Vagina (tissue), 2 donors: ENCODE data around the gene SPANXC.

Experiments
- CTCF ChIP-seq, 3 experiments: fragments of 450-650 bp in 2 of 3; fragments of 200-600 bp in 1 of 3; sonication (generic) in 1 of 3; IDR thresholded peaks; one replicate each; pipeline ENCODE4 v1.5.1; 2017 to 2019; ENCODE audit warnings: antibody characterized with exemption in 3 of 3, mild to moderate bottlenecking in 2 of 3, moderate library complexity in 2 of 3
- POLR2AphosphoS5 ChIP-seq, 2 donors: sonication (generic); formaldehyde crosslinking; IDR thresholded peaks; one replicate each; pipeline ENCODE4 v1.9.0; 2017; ENCODE audit warnings: antibody characterized with exemption in 2 of 2, mild to moderate bottlenecking in 2 of 2, low read depth in 1 of 2; ENCODE audit not compliant: insufficient read depth in 1 of 2

- TF ChIP-seq CTCF (IDR thresholded peaks at IDR 0.05) (no peak), POLR2AphosphoS5 (IDR thresholded peaks at IDR 0.05; ENCODE audit: insufficient read depth in 1 of 2, low read depth in 1 of 2) (no peak)
Observed at GRCh38 chrX:141201962-141202361, 40.4 kb downstream of the SPANXC start.
